Ovary (tissue), 3 donors: ENCODE data around the gene ETV6.

Experiments
- EP300 ChIP-seq: sonication (generic); formaldehyde crosslinking; IDR thresholded peaks from one replicate; pipeline ENCODE4 v1.6.1; 2017; ENCODE audit warnings: antibody characterized with exemption
- TF ChIP-seq, protein P1 (sequence below), 3 donors: fragments of 450-650 bp in 2 of 3; fragments of 200-600 bp in 1 of 3; IDR thresholded peaks; one replicate each; pipeline versions ENCODE4 v1.5.1 to v1.8.0; 2016 to 2022; ENCODE audit warnings: antibody characterized with exemption in 3 of 3, mild to moderate bottlenecking in 1 of 3
- donor health status: DM: no; HTN: no; CAD: no.

- TF ChIP-seq, protein P1, sequence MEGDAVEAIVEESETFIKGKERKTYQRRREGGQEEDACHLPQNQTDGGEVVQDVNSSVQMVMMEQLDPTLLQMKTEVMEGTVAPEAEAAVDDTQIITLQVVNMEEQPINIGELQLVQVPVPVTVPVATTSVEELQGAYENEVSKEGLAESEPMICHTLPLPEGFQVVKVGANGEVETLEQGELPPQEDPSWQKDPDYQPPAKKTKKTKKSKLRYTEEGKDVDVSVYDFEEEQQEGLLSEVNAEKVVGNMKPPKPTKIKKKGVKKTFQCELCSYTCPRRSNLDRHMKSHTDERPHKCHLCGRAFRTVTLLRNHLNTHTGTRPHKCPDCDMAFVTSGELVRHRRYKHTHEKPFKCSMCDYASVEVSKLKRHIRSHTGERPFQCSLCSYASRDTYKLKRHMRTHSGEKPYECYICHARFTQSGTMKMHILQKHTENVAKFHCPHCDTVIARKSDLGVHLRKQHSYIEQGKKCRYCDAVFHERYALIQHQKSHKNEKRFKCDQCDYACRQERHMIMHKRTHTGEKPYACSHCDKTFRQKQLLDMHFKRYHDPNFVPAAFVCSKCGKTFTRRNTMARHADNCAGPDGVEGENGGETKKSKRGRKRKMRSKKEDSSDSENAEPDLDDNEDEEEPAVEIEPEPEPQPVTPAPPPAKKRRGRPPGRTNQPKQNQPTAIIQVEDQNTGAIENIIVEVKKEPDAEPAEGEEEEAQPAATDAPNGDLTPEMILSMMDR (IDR thresholded peaks at IDR 0.05), result no peak
- TF ChIP-seq EP300, result no peak
These were observed 34.9 kb downstream of the ETV6 start for GRCh38 chr12:11684393-11684792.
